DMS153 (cell line): ENCODE results near the gene CNKSR1.
A peak's percentile ranks its signal among the peaks of the same experiment; 100 is the strongest.

ENCODE experiments used
- DNase-seq: peaks from one replicate; lab custom pipeline; 2025; lab: John Stamatoyannopoulos, UW

The CNKSR1 gene

GRCh38 chr1:26160527-26161414, 16.5 kb upstream of the CNKSR1 start:
- DNase-seq, result no peak

GRCh38 chr1:26161415-26162219, 15.7 kb upstream of the CNKSR1 start:
- DNase-seq, result peak; percentile 41

- no peak for DNase-seq
Measured at GRCh38 chr1:26162220-26162709, 15.0 kb upstream of the CNKSR1 start.

- DNase-seq, result no peak
Measured at GRCh38 chr1:26163684-26164035, 13.6 kb upstream of the CNKSR1 start.

- no peak for DNase-seq
Measured at GRCh38 chr1:26164036-26164860, 13.0 kb upstream of the CNKSR1 start.

- DNase-seq, result no peak
Measured at GRCh38 chr1:26164861-26165842, 12.1 kb upstream of the CNKSR1 start.

GRCh38 chr1:26166719-26167281, 10.5 kb upstream of the CNKSR1 start:
- DNase-seq, result no peak

- peak; percentile 65 for DNase-seq
Measured at GRCh38 chr1:26168410-26169197, 8.7 kb upstream of the CNKSR1 start, which contains the start of gene C1orf232. Gene C1orf232 (minus strand): TSS chr1:26168963. CDS start chr1:26168499, 464 bp downstream.

GRCh38 chr1:26169198-26169554, 8.1 kb upstream of the CNKSR1 start:
- no peak for DNase-seq

- peak; percentile 87 for DNase-seq
Measured at GRCh38 chr1:26169669-26170471, 7.4 kb upstream of the CNKSR1 start, which contains the start of gene ZNF593. Gene ZNF593 (plus strand): TSS chr1:26169908. CDS start chr1:26169984, 76 bp downstream.

GRCh38 chr1:26170472-26170821, 6.8 kb upstream of the CNKSR1 start:
- no peak for DNase-seq

- no peak for DNase-seq
Measured at GRCh38 chr1:26171084-26172072, 5.9 kb upstream of the CNKSR1 start, which contains the start of gene ZNF593OS. Gene ZNF593OS (minus strand): TSS chr1:26171832. CDS start chr1:26171661, 171 bp downstream.

- no peak for DNase-seq
Measured at GRCh38 chr1:26175346-26175745, 1.9 kb upstream of the CNKSR1 start.

GRCh38 chr1:26180010-26180506, 2.8 kb downstream of the CNKSR1 start:
- DNase-seq, result no peak

- DNase-seq, result no peak
Measured at GRCh38 chr1:26181586-26182382, 4.5 kb downstream of the CNKSR1 start.

GRCh38 chr1:26182383-26182696, 5.0 kb downstream of the CNKSR1 start:
- DNase-seq, result no peak

- DNase-seq, result no peak
Measured at GRCh38 chr1:26184086-26184485, 6.8 kb downstream of the CNKSR1 start.
